ENCODE measurements around the gene CCZ1. TPM values are rescaled to one million over a fixed set of nuclear protein-coding genes. Genes with fewer than 3 reads are reported as not detected.
"Not testable (repeated sequence)": the region's sequence is repeated elsewhere in the genome, so short reads cannot be mapped to it uniquely, and the experiment has no call there.

CCZ1 gene
- total and polyA plus RNA-seq, 4 donors = 39.4 to 62.1 (median 47.5) TPM

GRCh38 chr7:5870311-5870710 lies 28.2 kb upstream of the CCZ1 start:
- H3K4me3 ChIP-seq = no peak overlapping the region
- H3K27ac ChIP-seq (ENCODE audit: low read depth in 1 of 2, low read length in 1 of 2) = no peak overlapping the region
- H3K9me3 ChIP-seq (ENCODE audit: control insufficient read depth in 4 of 4, insufficient read depth in 3 of 4, low read length in 3 of 4) = no peaks in the 10 kb centered on the region
- no peak for DNase-seq
- WGBS, 2 donors = 83 to 92% methylated on average over 2 of the region's 2 CpGs
- no peaks in the 10 kb centered on the region for H3K27me3 ChIP-seq (ENCODE audit: control insufficient read depth in 3 of 3, insufficient read depth in 3 of 3, low read length in 2 of 3)
- H3K36me3 ChIP-seq (ENCODE audit: control insufficient read depth in 4 of 4, insufficient read depth in 4 of 4, low read length in 4 of 4) = no peaks in the 10 kb centered on the region
- no peak overlapping the region for H3K9ac ChIP-seq (ENCODE audit: insufficient read depth in 1 of 2, low read length in 2 of 2)
- ATAC-seq (ENCODE audit: insufficient read depth, low FRiP score) = no peak
- peaks cover 0 to 3% (median 0%) of the 10 kb centered on the region in 5 donors for H3K4me1 ChIP-seq (ENCODE audit: control insufficient read depth in 5 of 5, insufficient read depth in 5 of 5, low read length in 5 of 5)
- TF ChIP-seq CTCF (IDR thresholded peaks at IDR 0.05; ENCODE audit: control extremely low read depth, extremely low read depth) = no peak

GRCh38 chr7:5872326-5872725 lies 26.2 kb upstream of the CCZ1 start:
- no peaks in the 10 kb centered on the region for H3K36me3 ChIP-seq (ENCODE audit: control insufficient read depth in 4 of 4, insufficient read depth in 4 of 4, low read length in 4 of 4)
- WGBS, 2 donors = 52 to 66% methylated on average over 7 of the region's 7 CpGs
- no peaks in the 10 kb centered on the region for H3K27me3 ChIP-seq (ENCODE audit: control insufficient read depth in 3 of 3, insufficient read depth in 3 of 3, low read length in 2 of 3)
- DNase-seq (peak in 2 of 3 donors; percentile 22), ATAC-seq (ENCODE audit: insufficient read depth, low FRiP score) (no peak)
- peaks cover 0 to 3% (median 0%) of the 10 kb centered on the region in 5 donors for H3K4me1 ChIP-seq (ENCODE audit: control insufficient read depth in 5 of 5, insufficient read depth in 5 of 5, low read length in 5 of 5)
- no peak overlapping the region for H3K9ac ChIP-seq (ENCODE audit: insufficient read depth in 1 of 2, low read length in 2 of 2)
- no peaks in the 10 kb centered on the region for H3K9me3 ChIP-seq (ENCODE audit: control insufficient read depth in 4 of 4, insufficient read depth in 3 of 4, low read length in 3 of 4)
- no peak overlapping the region for H3K4me3 ChIP-seq
- H3K27ac ChIP-seq (ENCODE audit: low read depth in 1 of 2, low read length in 1 of 2) = no peak overlapping the region
- TF ChIP-seq CTCF (IDR thresholded peaks at IDR 0.05; ENCODE audit: control extremely low read depth, extremely low read depth) = no peak

- not testable (repeated sequence) for ATAC-seq (ENCODE audit: insufficient read depth, low FRiP score); H3K9ac ChIP-seq (ENCODE audit: insufficient read depth in 1 of 2, low read length in 2 of 2); H3K27ac ChIP-seq (ENCODE audit: low read depth in 1 of 2, low read length in 1 of 2); H3K4me1 ChIP-seq (ENCODE audit: control insufficient read depth in 5 of 5, insufficient read depth in 5 of 5, low read length in 5 of 5); H3K9me3 ChIP-seq (ENCODE audit: control insufficient read depth in 4 of 4, insufficient read depth in 3 of 4, low read length in 3 of 4); H3K4me3 ChIP-seq; DNase-seq; H3K27me3 ChIP-seq (ENCODE audit: control insufficient read depth in 3 of 3, insufficient read depth in 3 of 3, low read length in 2 of 3); H3K36me3 ChIP-seq (ENCODE audit: control insufficient read depth in 4 of 4, insufficient read depth in 4 of 4, low read length in 4 of 4)
- WGBS, 2 donors = 81 to 86% methylated on average over 3 of the region's 3 CpGs
Measured at GRCh38 chr7:5879591-5879990, 18.9 kb upstream of the CCZ1 start.

- not testable (repeated sequence) for H3K4me3 ChIP-seq; H3K27me3 ChIP-seq (ENCODE audit: control insufficient read depth in 3 of 3, insufficient read depth in 3 of 3, low read length in 2 of 3); H3K4me1 ChIP-seq (ENCODE audit: control insufficient read depth in 5 of 5, insufficient read depth in 5 of 5, low read length in 5 of 5); H3K9ac ChIP-seq (ENCODE audit: insufficient read depth in 1 of 2, low read length in 2 of 2); H3K27ac ChIP-seq (ENCODE audit: low read depth in 1 of 2, low read length in 1 of 2); H3K9me3 ChIP-seq (ENCODE audit: control insufficient read depth in 4 of 4, insufficient read depth in 3 of 4, low read length in 3 of 4); H3K36me3 ChIP-seq (ENCODE audit: control insufficient read depth in 4 of 4, insufficient read depth in 4 of 4, low read length in 4 of 4); DNase-seq; ATAC-seq (ENCODE audit: insufficient read depth, low FRiP score)
- WGBS, 2 donors = 83 to 88% methylated on average over 6 of the region's 6 CpGs
Measured at GRCh38 chr7:5880106-5880505, 18.4 kb upstream of the CCZ1 start.

GRCh38 chr7:5884431-5884830 lies 14.1 kb upstream of the CCZ1 start:
- not testable (repeated sequence) for H3K9me3 ChIP-seq (ENCODE audit: control insufficient read depth in 4 of 4, insufficient read depth in 3 of 4, low read length in 3 of 4); ATAC-seq (ENCODE audit: insufficient read depth, low FRiP score); DNase-seq; H3K4me1 ChIP-seq (ENCODE audit: control insufficient read depth in 5 of 5, insufficient read depth in 5 of 5, low read length in 5 of 5); H3K9ac ChIP-seq (ENCODE audit: insufficient read depth in 1 of 2, low read length in 2 of 2); H3K27me3 ChIP-seq (ENCODE audit: control insufficient read depth in 3 of 3, insufficient read depth in 3 of 3, low read length in 2 of 3); H3K27ac ChIP-seq (ENCODE audit: low read depth in 1 of 2, low read length in 1 of 2); H3K36me3 ChIP-seq (ENCODE audit: control insufficient read depth in 4 of 4, insufficient read depth in 4 of 4, low read length in 4 of 4); H3K4me3 ChIP-seq
- WGBS, 2 donors = 91 to 92% methylated on average over 5 of the region's 5 CpGs

GRCh38 chr7:5888021-5888420 lies 10.5 kb upstream of the CCZ1 start:
- ATAC-seq (ENCODE audit: insufficient read depth, low FRiP score); H3K9ac ChIP-seq (ENCODE audit: insufficient read depth in 1 of 2, low read length in 2 of 2); H3K4me3 ChIP-seq; H3K27me3 ChIP-seq (ENCODE audit: control insufficient read depth in 3 of 3, insufficient read depth in 3 of 3, low read length in 2 of 3); H3K27ac ChIP-seq (ENCODE audit: low read depth in 1 of 2, low read length in 1 of 2); H3K4me1 ChIP-seq (ENCODE audit: control insufficient read depth in 5 of 5, insufficient read depth in 5 of 5, low read length in 5 of 5); H3K9me3 ChIP-seq (ENCODE audit: control insufficient read depth in 4 of 4, insufficient read depth in 3 of 4, low read length in 3 of 4); H3K36me3 ChIP-seq (ENCODE audit: control insufficient read depth in 4 of 4, insufficient read depth in 4 of 4, low read length in 4 of 4): not testable (repeated sequence)
- peak; percentile 29 to 52 (median 44) for DNase-seq
- WGBS, 2 donors = 77 to 83% methylated on average over 5 of the region's 5 CpGs

- not testable (repeated sequence) for H3K27me3 ChIP-seq (ENCODE audit: control insufficient read depth in 3 of 3, insufficient read depth in 3 of 3, low read length in 2 of 3); H3K9me3 ChIP-seq (ENCODE audit: control insufficient read depth in 4 of 4, insufficient read depth in 3 of 4, low read length in 3 of 4); H3K9ac ChIP-seq (ENCODE audit: insufficient read depth in 1 of 2, low read length in 2 of 2); H3K4me3 ChIP-seq; H3K4me1 ChIP-seq (ENCODE audit: control insufficient read depth in 5 of 5, insufficient read depth in 5 of 5, low read length in 5 of 5); DNase-seq; ATAC-seq (ENCODE audit: insufficient read depth, low FRiP score); H3K27ac ChIP-seq (ENCODE audit: low read depth in 1 of 2, low read length in 1 of 2); H3K36me3 ChIP-seq (ENCODE audit: control insufficient read depth in 4 of 4, insufficient read depth in 4 of 4, low read length in 4 of 4)
- WGBS, 2 donors = 83 to 93% methylated on average over 2 of the region's 2 CpGs
Measured at GRCh38 chr7:5890244-5890643, 8.3 kb upstream of the CCZ1 start.

Data from lung (tissue), 12 donors.